Measurements from ENCODE around the gene MOCS2.
A peak's percentile ranks its signal among the peaks of the same experiment; 100 is the strongest.
"Not testable (repeated sequence)": the region's sequence is repeated elsewhere in the genome, so short reads cannot be mapped to it uniquely, and the experiment has no call there.

The MOCS2 gene, protein sequence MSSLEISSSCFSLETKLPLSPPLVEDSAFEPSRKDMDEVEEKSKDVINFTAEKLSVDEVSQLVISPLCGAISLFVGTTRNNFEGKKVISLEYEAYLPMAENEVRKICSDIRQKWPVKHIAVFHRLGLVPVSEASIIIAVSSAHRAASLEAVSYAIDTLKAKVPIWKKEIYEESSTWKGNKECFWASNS

DNA sequence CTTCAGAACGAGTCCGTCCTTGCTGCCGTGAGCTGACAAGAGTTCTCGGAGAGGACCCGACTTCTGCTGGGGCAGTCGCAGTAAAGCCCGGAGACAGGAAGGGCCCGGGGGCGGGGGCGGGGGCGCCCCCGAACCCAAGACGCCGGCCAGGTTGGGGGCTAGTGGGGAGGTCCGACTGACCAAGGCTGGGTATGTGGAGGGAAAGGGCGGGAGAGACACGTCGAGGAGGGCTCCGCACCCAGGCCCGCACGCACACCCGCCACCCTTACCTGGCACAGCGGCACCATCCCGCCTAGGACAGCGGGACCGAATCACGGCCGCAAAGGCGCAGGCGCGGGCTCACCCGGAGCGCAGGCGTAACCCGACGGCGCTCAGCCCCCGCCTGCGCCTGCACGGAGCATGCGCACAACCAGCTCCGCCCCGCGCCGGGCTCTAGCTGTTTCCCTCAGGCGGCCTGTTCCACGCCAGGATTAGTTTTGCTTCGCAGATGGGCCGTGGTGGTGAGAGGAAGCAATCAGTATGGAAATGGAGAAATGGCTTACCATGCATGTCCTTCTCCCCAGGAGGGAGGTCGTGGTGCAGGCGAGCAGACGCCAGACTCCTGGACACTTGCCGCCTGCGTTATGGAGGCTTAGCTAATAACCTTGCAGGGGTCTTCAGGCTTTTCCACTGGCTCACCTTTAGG is at the start of gene MOCS2:
TSS of gene MOCS2 (minus strand) at position 315 of the 685 bp plus-strand sequence. CDS start 2,583 bp downstream, outside the sequence.
- DNase-seq: peak; percentile 88

DNA sequence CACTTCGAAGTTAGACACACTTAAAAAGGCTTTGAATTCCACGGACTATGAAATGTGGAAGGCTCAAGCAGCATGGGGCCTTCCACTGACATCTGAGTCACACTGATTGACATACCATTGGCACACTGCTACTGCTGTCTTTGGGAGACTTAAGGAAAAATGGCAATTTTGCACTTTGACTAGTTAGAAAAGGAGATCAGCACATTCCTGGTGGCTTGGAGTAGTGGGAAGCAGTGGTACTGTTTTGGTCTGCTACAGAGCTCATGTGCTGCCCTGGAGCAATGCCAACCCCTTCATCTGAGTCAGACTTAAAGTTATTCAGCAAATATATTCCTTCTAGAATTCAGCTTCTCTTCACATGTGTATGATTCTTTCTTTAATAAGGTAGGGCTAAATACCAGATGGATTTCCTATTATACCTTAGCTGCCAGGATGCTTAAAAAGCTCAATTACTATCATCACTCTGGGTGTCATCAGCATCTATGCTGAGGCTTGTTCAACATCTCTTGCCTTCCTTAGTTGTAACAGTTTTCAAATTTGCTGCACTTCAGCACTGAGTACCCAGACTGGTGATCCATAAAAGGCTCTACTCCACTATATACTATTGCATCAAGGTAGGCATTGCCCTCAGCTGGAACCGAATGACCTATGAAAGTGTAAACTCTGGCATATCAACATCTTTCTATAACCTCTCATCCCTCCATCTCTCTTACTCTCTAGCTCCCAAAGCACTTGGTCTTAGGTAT is 42.3 kb upstream of the MOCS2 start:
- DNase-seq: no peak

GRCh38 chr5:53133020-53133419 is 23.5 kb upstream of the MOCS2 start:
- no peak for DNase-seq

DNA sequence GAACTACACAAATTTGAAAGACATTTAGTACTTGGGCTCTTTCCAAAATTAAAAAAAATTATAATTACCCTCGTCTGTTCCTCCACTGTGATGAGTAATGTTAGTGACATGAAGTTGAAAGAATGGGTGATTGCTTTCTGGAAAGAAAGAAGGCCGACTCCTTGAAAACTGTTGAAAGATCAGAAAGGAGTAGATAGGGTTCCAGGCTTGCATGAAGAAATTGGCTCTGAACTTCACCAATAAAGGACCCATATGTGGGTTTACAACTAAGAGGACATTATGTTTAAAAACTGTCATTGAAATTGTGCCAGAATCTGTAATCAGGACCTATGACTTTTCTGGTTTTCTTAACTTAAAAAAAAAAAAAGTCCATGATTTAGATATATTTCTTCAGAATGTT is 20.7 kb upstream of the MOCS2 start:
- DNase-seq: no peak

- no peak for DNase-seq
Observed at GRCh38 chr5:53128481-53128880, 18.9 kb upstream of the MOCS2 start.

- no peak for DNase-seq
Observed at GRCh38 chr5:53127107-53127506, 17.6 kb upstream of the MOCS2 start.

DNA sequence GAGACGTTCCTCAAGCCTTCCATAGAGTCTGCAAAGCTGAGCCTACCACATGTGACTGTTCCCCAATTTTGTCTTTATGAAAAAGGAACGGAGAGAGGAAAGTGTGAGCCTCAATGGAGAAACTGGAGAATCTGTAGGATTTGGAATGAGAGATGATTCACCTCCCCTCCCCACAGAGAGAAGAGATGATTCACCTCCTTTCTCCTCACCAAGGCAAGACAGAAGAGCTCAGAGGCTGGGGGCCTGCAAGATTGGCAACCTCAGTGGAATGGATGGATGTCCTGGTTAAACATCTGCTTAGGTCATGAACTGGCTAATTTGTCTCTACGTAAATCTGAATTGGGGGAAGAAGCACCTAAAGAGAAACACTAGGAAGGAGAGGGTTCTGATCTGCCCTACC is 17.0 kb upstream of the MOCS2 start:
- no peak for DNase-seq

- no peak for DNase-seq
Observed at GRCh38 chr5:53123702-53124101, 14.1 kb upstream of the MOCS2 start.

- DNase-seq: no peak
Observed at GRCh38 chr5:53120165-53120564, 10.6 kb upstream of the MOCS2 start.

DNA sequence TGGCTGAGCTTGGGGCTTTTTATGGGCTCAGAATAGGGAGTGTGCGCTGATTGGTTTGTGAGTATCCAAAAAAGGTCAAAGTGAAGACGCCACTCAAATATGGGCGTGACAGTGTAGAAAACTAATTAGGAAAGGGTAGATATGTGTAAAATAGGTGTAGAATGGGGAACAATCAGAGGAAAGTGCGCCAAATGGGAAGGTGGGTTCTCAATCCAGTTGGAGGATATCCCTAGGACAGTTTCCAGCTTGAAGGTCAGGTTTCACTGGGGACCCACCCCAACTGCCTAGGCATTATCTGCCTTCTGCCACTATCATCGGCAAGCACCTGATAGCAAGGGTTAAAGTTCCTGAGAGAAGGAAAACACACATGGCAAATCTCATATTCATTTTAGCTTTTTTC is 9.3 kb upstream of the MOCS2 start:
- DNase-seq: no peak

DNA sequence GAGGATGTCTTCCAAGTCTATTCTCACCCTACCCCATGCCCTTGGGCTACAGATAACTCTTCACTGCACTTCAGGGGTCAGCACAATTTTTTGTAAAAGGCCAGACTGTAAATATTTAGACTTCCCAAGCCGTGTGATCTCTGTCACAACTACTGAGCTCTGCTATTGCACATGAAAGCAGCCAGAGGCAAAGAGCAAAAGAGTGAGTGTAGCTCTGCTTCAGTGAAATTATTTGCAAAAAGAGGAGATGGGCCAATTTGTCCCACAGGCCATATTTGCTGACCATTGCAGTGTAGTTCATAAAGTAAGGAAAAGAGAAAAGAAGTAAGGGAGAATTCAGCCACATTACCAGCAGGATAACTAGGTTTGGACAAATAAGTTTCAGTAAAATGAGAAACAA is 7.0 kb upstream of the MOCS2 start:
- DNase-seq: no peak

DNA sequence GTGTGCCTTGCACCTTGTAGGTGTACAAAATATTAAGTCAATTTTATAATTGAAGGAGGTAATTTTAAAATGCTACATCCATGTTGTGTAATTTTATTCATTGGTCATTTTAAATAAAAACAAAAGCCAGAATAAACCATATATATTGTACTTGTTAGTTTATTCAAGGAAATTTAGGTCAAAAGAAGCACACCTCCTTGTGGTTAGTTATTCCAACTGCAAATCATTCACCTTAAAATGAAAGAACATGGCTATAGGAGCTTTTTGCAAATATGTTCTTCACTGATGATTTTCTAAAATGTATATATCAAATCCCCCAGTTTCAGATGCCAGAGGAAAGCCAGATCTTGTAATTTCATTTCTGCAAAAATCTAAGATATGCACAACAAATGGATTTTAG is 5.4 kb upstream of the MOCS2 start:
- no peak for DNase-seq

- no peak for DNase-seq
Observed at GRCh38 chr5:53113947-53114346, 4.4 kb upstream of the MOCS2 start.

DNA sequence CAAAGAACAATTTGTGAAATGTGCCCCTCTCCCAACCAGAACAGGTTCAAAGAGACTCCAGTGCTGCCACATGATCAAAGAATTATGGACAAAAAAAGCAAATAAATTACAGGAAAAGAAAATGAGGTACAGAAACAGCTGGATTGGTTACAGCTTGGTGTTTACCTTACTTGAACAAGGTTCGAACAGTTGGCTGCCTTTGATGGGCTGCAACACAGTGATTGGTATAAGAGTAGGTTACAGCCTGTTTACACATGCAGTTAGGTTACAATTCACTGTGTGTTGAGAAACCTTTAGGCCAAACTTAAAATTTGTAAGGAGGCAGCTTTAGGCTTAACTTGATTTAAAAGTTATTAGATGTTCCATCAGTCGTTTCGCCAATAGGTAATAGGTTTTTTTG is 3.4 kb upstream of the MOCS2 start:
- no peak for DNase-seq

DNA sequence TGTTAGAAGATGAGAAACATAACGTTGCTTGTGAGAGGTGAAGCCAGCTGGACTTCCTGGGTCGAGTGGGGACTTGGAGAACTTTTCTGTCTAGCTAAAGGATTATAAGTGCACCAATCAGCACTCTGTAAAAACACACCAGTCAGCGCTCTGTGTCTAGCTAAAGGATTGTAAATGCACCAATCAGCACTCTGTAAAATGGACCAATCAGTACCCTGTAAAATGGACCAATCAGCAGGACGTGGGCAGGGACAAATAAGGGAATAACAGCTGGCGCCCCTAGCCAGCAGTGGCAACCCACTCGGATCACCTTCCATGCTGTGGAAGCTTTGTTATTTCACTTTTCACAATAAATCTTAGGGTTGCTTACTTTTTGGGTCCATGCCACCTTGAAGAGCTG is 2.8 kb upstream of the MOCS2 start:
- not testable (repeated sequence) for DNase-seq

DNA sequence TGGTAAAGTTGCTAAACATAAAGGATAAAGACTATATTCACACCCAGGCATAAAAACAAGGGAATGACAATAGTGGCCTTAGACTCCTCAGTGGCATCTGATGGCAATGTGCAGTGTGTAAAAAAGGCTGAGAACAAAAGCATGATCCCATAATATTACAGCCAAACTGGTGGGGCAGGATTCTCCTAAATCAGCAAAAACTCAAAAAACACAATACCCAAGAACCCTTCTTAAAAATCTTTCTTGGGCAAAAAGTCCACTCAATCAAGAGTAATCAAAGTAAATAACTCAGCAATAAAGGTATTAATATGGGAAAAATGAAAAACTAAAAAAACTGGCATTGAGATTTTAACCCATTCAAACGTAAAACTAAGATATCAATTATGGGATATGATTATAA is 1.6 kb upstream of the MOCS2 start:
- DNase-seq: no peak

DNA sequence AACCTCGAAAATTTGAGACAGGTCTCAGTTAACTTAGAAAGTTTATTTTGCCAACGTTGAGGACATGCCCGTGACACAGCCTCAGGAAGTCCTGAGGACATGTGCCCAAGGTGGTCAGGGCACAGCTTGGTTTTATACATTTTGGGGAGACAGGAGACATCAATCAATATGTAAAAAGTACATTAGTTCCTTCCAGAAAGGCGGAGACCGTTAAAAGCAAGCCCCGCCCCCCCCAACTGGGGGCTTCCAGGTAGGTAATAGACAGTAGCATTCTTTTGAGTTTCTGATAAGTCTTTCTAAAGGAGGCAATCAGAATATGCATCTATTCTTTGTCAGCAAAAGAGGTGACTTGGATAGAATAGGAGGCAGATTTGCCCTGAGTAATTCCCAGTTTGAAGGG is 599 bp upstream of the MOCS2 start:
- no peak for DNase-seq

DNA sequence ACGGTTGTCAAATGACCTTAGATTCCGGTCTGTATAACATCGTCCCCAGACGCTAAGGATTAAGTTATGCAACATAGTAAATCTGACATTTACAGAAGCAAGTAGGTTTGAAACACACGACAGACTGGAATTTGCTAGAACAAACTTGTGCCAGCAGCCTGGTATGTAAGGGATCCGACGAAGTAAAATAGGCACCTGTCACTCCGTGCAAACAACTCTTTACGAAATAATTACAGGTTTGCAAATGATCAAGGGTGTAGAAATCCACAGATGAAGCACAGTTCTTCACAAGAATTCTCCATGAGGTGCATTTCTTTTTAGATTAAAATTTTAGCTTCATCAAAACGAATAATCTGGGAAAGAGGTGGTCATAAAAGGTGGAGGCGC is 508 bp downstream of the MOCS2 start:
- no peak for DNase-seq

DNA sequence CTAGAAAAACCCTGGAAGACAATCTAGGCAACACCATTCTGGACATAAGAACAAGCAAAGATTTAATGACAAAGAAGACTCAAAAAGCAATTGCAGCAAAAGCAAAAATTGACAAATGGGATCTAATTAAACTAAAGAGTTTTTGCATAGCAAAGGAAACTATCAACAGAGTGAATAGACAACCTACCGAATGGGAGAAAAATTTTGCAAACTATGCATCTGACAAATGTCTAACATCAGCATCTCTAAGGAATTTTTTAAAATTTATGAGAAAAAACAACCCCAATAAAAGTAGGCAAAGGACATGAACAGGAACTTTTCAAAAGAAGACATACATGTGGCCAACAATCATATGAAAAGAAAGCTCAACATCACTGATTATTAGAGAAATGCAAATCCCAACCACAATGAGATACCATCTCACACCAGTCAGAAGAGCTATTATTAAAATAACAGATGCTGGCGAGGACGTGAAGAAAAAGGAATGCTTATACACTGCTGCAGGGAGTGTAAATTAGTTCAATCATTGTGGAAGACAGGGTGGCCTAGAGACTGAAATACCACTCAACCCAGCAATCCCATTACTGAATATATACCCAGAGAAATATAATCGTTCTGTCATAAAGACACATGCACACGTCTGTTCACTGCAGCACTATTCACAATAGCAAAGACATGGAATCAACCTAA is 3.8 kb downstream of the MOCS2 start:
- DNase-seq: no peak

- DNase-seq: no peak
Observed at GRCh38 chr5:53100606-53101005, 9.0 kb downstream of the MOCS2 start.

DNA sequence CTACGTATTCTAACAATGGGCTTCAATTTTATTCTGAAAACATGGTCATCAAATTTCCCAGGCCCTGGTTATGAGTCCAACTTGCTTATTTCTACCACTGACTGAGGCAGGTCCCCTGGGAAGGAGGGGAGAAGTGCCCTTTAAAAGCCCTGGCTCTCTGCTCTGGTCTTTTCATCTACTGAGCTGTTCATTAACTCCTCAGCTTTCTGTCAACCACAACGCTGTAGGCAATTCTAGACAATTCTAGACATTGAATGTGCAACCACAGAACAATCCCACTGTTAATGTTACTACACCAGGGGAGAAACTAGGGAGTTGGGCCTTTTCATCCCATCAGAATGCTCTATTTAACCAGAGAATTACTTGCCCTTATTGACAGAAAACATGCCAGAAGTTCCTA is 10.0 kb downstream of the MOCS2 start:
- DNase-seq: no peak

DNA sequence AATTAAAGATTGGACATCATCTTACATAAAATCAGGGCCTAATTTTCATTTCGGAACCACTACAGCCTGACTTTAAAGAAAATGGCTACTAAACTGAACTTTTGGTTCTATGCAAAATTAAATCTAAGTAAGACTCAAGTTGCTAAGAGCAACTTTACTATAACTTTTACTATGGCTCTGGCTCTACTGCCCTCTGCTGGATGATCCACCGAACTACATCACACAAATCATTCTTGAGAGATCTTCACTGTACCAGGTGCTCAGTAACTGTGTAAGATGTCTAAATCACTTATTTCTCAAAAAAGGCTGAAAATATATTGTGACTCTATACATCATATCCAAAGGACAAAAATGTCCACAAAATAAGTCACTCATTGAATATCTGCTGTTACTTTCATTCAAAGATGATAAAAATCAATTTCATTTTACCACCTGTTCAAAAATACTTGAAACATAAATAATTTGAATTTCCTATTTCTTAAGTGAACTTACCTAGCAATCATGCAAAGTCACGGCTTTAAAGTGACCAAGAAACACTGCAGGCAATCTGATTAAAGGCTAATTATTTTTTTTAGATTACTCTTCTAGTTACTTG is 13.5 kb downstream of the MOCS2 start:
- peak; percentile 57 for DNase-seq

GRCh38 chr5:53095217-53095616 is 14.3 kb downstream of the MOCS2 start:
- DNase-seq: no peak

All from stimulated activated naive CD4-positive, alpha-beta T cell treated with Interleukin-2 at 50 U/mL for 16 hours (primary cell).